Spinal cord (tissue), 10 donors: ENCODE data around the gene CDH23. TPM values are rescaled to one million over a fixed set of nuclear protein-coding genes. Genes with fewer than 3 reads are reported as not detected.

ENCODE experiments used
- DNase-seq, 6 donors: peaks; one replicate each; pipeline versions ENCODE4 v3.0.0 to v3.0.0-alpha.2; 2013 to 2015; ENCODE audit warnings: low spot score in 6 of 6, low read depth in 4 of 6
- H3K27ac ChIP-seq: one replicate; pipeline ENCODE4 v1.5.1; 2013; ENCODE audit warnings: low read depth, low read length, control low read depth
- H3K27me3 ChIP-seq: one replicate; pipeline ENCODE4 v1.6.1; 2013; ENCODE audit warnings: low read length; ENCODE audit not compliant: control insufficient read depth, insufficient read depth
- H3K36me3 ChIP-seq: one replicate; pipeline ENCODE4 v1.6.1; 2013; ENCODE audit warnings: low read length; ENCODE audit not compliant: control insufficient read depth, insufficient read depth
- H3K4me1 ChIP-seq: one replicate; pipeline ENCODE4 v1.6.1; 2013; ENCODE audit warnings: low read length; ENCODE audit not compliant: control insufficient read depth, insufficient read depth
- H3K4me3 ChIP-seq: one replicate; pipeline ENCODE4 v1.5.1; 2013; ENCODE audit warnings: low read depth, low read length, control low read depth
- H3K9me3 ChIP-seq: one replicate; pipeline ENCODE4 v1.6.1; 2013; ENCODE audit warnings: low read length; ENCODE audit not compliant: control insufficient read depth, insufficient read depth
- WGBS: methylation state at CpG from one replicate; pipeline ENCODE4 v1.1.5; 2013; ENCODE audit warnings: missing lambda C conversion rate; ENCODE audit not compliant: insufficient coverage; 5-methylcytosine and 5-hydroxymethylcytosine counted together
- polyA plus RNA-seq, 2 donors: library from polyadenylated mRNA; unstranded; fragments of 120-200 nt; gene quantifications; one replicate each; pipeline ENCODE4 v1.2.1, GENCODE V29; 2013; ENCODE audit not compliant: insufficient read length in 2 of 2
- total RNA-seq, 2 donors: library from RNA; depleted of rRNA in 1 of 2; stranded (reverse); fragments of 120-200 nt in 1 of 2; fragments of >200 nt in 1 of 2; gene quantifications; one replicate each; pipeline versions ENCODE4 v1.2.3 to v1.2.4, GENCODE V29; 2013 to 2014
- donor health status: healthy.

CDH23 gene
- total and polyA plus RNA-seq, 4 donors, result 15.6 to 24.2 (median 19.0) TPM

- no peaks in the 10 kb centered on the region for H3K9me3 ChIP-seq
- WGBS, result 71% methylated on average over 9 of the region's 12 CpGs
- H3K36me3 ChIP-seq, result peaks cover 2% of the 10 kb centered on the region
- peak in 1 of 6 donors; percentile 82 for DNase-seq
- H3K27ac ChIP-seq, result no peak overlapping the region
- H3K4me3 ChIP-seq, result no peak overlapping the region
- H3K27me3 ChIP-seq, result no peaks in the 10 kb centered on the region
- peaks cover 40% of the 10 kb centered on the region for H3K4me1 ChIP-seq
These were observed 215.1 kb downstream of the CDH23 start for GRCh38 chr10:71611709-71612422.

GRCh38 chr10:71613261-71613777 lies 216.6 kb downstream of the CDH23 start:
- no peaks in the 10 kb centered on the region for H3K27me3 ChIP-seq
- no peak overlapping the region for H3K4me3 ChIP-seq
- H3K36me3 ChIP-seq, result peaks cover 6% of the 10 kb centered on the region
- no peak overlapping the region for H3K27ac ChIP-seq
- H3K4me1 ChIP-seq, result peaks cover 43% of the 10 kb centered on the region
- WGBS, result 82% methylated on average over 1 of the region's 2 CpGs
- no peak for DNase-seq
- H3K9me3 ChIP-seq, result peaks cover 2% of the 10 kb centered on the region

DNA sequence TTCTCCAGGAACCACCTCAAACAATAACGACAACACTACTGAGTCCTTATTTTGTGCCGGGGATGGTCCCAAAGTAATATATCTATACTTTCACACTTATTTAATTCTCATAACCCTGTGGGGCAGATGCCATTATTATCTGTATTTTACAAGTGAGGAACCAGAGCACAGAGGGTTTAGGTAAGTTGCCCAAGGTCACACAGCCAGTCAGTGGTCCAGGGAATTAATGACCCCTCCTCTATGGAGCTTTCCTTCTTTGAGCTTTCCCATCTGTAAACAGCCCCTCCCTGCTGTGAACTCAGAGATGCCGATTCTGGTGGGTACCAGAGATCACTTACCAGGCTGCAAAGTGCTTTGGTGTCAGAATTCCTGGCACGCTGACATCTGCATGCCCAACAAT lies 217.2 kb downstream of the CDH23 start:
- peaks cover 40% of the 10 kb centered on the region for H3K4me1 ChIP-seq
- H3K27ac ChIP-seq, result no peak overlapping the region
- no peaks in the 10 kb centered on the region for H3K27me3 ChIP-seq
- no peak for DNase-seq
- H3K9me3 ChIP-seq, result peaks cover 2% of the 10 kb centered on the region
- H3K4me3 ChIP-seq, result no peak overlapping the region
- peaks cover 8% of the 10 kb centered on the region for H3K36me3 ChIP-seq
- WGBS, result 52% methylated on average over 2 of the region's 4 CpGs

GRCh38 chr10:71614946-71615345 lies 218.2 kb downstream of the CDH23 start:
- Histone ChIP-seq H3K4me3 (no peak overlapping the region), H3K4me1 (peaks cover 39% of the 10 kb centered on the region), H3K27me3 (no peaks in the 10 kb centered on the region), H3K9me3 (peaks cover 2% of the 10 kb centered on the region), H3K27ac (no peak overlapping the region), H3K36me3 (peaks cover 8% of the 10 kb centered on the region)
- 57% methylated on average over 2 of the region's 5 CpGs for WGBS
- peak in 1 of 6 donors; percentile 40 for DNase-seq

GRCh38 chr10:71615538-71616329 lies 219.0 kb downstream of the CDH23 start:
- no peaks in the 10 kb centered on the region for H3K27me3 ChIP-seq
- peaks cover 39% of the 10 kb centered on the region for H3K4me1 ChIP-seq
- no peak for DNase-seq
- 85% methylated on average over 24 of the region's 24 CpGs for WGBS
- H3K36me3 ChIP-seq, result peaks cover 8% of the 10 kb centered on the region
- peaks cover 2% of the 10 kb centered on the region for H3K9me3 ChIP-seq
- no peak overlapping the region for H3K4me3 ChIP-seq
- no peak overlapping the region for H3K27ac ChIP-seq

- Histone ChIP-seq H3K36me3 (peaks cover 8% of the 10 kb centered on the region), H3K27ac (no peak overlapping the region), H3K9me3 (peaks cover 2% of the 10 kb centered on the region), H3K27me3 (no peaks in the 10 kb centered on the region), H3K4me3 (no peak overlapping the region), H3K4me1 (peaks cover 43% of the 10 kb centered on the region)
- DNase-seq, result no peak
- WGBS, result 97% methylated on average over 11 of the region's 12 CpGs
These were observed 220.3 kb downstream of the CDH23 start for GRCh38 chr10:71616817-71617654.

DNA sequence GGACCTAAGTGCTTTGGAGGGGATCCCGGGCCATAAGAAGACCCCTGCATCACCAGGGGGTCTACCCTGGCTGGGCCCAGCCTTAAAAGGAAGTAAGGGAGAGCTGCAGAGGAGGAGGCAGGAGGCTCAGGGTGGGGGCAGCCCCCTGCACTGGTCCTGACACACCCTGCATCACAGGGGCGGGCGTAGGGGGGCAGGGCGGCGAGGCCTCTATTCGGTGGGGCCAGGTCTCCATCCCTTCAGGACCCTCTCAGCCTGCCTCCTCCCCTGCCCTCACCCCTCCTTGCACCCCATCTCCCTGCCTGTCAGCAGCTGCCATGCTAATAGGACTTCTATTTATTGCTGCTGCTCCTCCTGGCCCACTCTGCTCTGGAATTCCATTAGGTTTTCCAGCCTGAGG lies 221.5 kb downstream of the CDH23 start:
- no peak overlapping the region for H3K4me3 ChIP-seq
- 84% methylated on average over 6 of the region's 6 CpGs for WGBS
- H3K27me3 ChIP-seq, result no peaks in the 10 kb centered on the region
- DNase-seq, result no peak
- H3K27ac ChIP-seq, result no peak overlapping the region
- H3K36me3 ChIP-seq, result peaks cover 8% of the 10 kb centered on the region
- H3K4me1 ChIP-seq, result peaks cover 54% of the 10 kb centered on the region
- peaks cover 2% of the 10 kb centered on the region for H3K9me3 ChIP-seq

- no peak overlapping the region for H3K27ac ChIP-seq
- DNase-seq, result no peak
- H3K4me1 ChIP-seq, result peaks cover 59% of the 10 kb centered on the region
- H3K36me3 ChIP-seq, result peaks cover 8% of the 10 kb centered on the region
- no peaks in the 10 kb centered on the region for H3K27me3 ChIP-seq
- WGBS, result 75% methylated on average over 6 of the region's 8 CpGs
- H3K9me3 ChIP-seq, result peaks cover 2% of the 10 kb centered on the region
- no peak overlapping the region for H3K4me3 ChIP-seq
These were observed 221.9 kb downstream of the CDH23 start for GRCh38 chr10:71618598-71618997.

- Histone ChIP-seq H3K4me1 (peaks cover 54% of the 10 kb centered on the region), H3K27me3 (no peaks in the 10 kb centered on the region), H3K27ac (peak overlapping the region; percentile 8), H3K36me3 (peaks cover 5% of the 10 kb centered on the region), H3K9me3 (peaks cover 2% of the 10 kb centered on the region), H3K4me3 (no peak overlapping the region)
- no peak for DNase-seq
- WGBS, result 90% methylated on average over 7 of the region's 7 CpGs
These were observed 223.9 kb downstream of the CDH23 start for GRCh38 chr10:71620642-71621041.
